HG03575 (cell line): ENCODE data around the gene WNK2.

Source experiments
- ATAC-seq: cut with Tn5 transposase; IDR thresholded peaks from one replicate; pipeline ENCODE4 v1.9.1; 2021; ENCODE audit not compliant: unreplicated experiment, insufficient number of reproducible peaks, low FRiP score; ENCODE audit errors: extremely low read depth

WNK2 gene

GRCh38 chr9:93228453-93228852 is 44.5 kb downstream of the WNK2 start:
- no peak for ATAC-seq

- ATAC-seq = no peak
Observed at GRCh38 chr9:93229636-93230035, 45.7 kb downstream of the WNK2 start.

GRCh38 chr9:93230185-93230584 is 46.2 kb downstream of the WNK2 start:
- ATAC-seq = no peak

GRCh38 chr9:93230601-93231000 is 46.7 kb downstream of the WNK2 start:
- ATAC-seq = no peak

GRCh38 chr9:93231121-93231694 is 47.3 kb downstream of the WNK2 start:
- no peak for ATAC-seq

GRCh38 chr9:93231716-93232115 is 47.8 kb downstream of the WNK2 start:
- ATAC-seq = no peak

- no peak for ATAC-seq
Observed at GRCh38 chr9:93232388-93232960, 48.5 kb downstream of the WNK2 start.

GRCh38 chr9:93233033-93233432 is 49.1 kb downstream of the WNK2 start:
- no peak for ATAC-seq

GRCh38 chr9:93234600-93234999 is 50.7 kb downstream of the WNK2 start:
- ATAC-seq = no peak

- ATAC-seq = no peak
Observed at GRCh38 chr9:93235300-93235960, 51.5 kb downstream of the WNK2 start.

- no peak for ATAC-seq
Observed at GRCh38 chr9:93236541-93237206, 52.7 kb downstream of the WNK2 start.

GRCh38 chr9:93237540-93237939 is 53.6 kb downstream of the WNK2 start:
- ATAC-seq = no peak

GRCh38 chr9:93238953-93239925 is 55.3 kb downstream of the WNK2 start:
- no peak for ATAC-seq

- ATAC-seq = no peak
Observed at GRCh38 chr9:93240891-93241334, 57.0 kb downstream of the WNK2 start.

- no peak for ATAC-seq
Observed at GRCh38 chr9:93243112-93243511, 59.2 kb downstream of the WNK2 start.

- ATAC-seq = no peak
Observed at GRCh38 chr9:93244101-93244500, 60.2 kb downstream of the WNK2 start.

GRCh38 chr9:93244510-93245436 is 60.8 kb downstream of the WNK2 start:
- ATAC-seq = no peak

- ATAC-seq = no peak
Observed at GRCh38 chr9:93245437-93245970, 61.6 kb downstream of the WNK2 start.
